DND-41 (cell line): ENCODE results near the gene GINS2.

Source experiments
- ATAC-seq: fragments of 200-7000 bp; cut with Tn5 transposase; 3 replicates; pipeline ENCODE4 v1.9.1; 2021; ENCODE audit warnings: low read depth; ENCODE audit not compliant: insufficient read depth
- DNase-seq: peaks from one replicate; pipeline ENCODE4 v3.0.0-alpha.2; 2020
- H2AFZ ChIP-seq: 2 replicates; pipeline ENCODE4 v1.6.0; 2012; ENCODE audit warnings: low read depth, low read length
- H3K27ac ChIP-seq: 2 replicates; pipeline ENCODE4 v1.5.1; 2012; ENCODE audit warnings: low read length, inconsistent platforms
- H3K27me3 ChIP-seq: fragments of 200-600 bp; sonication (generic); 2 replicates; pipeline ENCODE4 v1.6.0; 2012; ENCODE audit warnings: low read length, mild to moderate bottlenecking, inconsistent platforms; ENCODE audit not compliant: insufficient read depth, poor library complexity
- H3K36me3 ChIP-seq: 2 replicates; pipeline ENCODE4 v1.5.1; 2012; ENCODE audit warnings: low read length, inconsistent platforms; ENCODE audit not compliant: insufficient read depth
- H3K4me1 ChIP-seq: 2 replicates; pipeline ENCODE4 v1.5.1; 2012; ENCODE audit warnings: mild to moderate bottlenecking, low read length; ENCODE audit not compliant: insufficient read depth
- H3K4me2 ChIP-seq: 2 replicates; pipeline ENCODE4 v1.6.0; 2012; ENCODE audit warnings: mild to moderate bottlenecking, moderate library complexity, low read length, inconsistent platforms; ENCODE audit not compliant: insufficient read depth
- H3K4me3 ChIP-seq, 2 experiments: fragments of 200-600 bp in 1 of 2; shearing (Covaris generic) in 1 of 2; 2 replicates each; pipeline ENCODE4 v1.5.1; 2012 to 2016; ENCODE audit warnings: inconsistent platforms in 2 of 2, low read length in 2 of 2, mild to moderate bottlenecking in 2 of 2, low read depth in 1 of 2, moderate library complexity in 1 of 2
- H3K79me2 ChIP-seq: 2 replicates; pipeline ENCODE4 v1.6.0; 2012; ENCODE audit warnings: low read length, inconsistent platforms; ENCODE audit not compliant: insufficient read depth
- H3K9ac ChIP-seq: 2 replicates; pipeline ENCODE4 v1.6.0; 2012; ENCODE audit warnings: low read depth, mild to moderate bottlenecking, inconsistent platforms, low read length, moderate library complexity
- H3K9me3 ChIP-seq: 2 replicates; pipeline ENCODE4 v1.5.1; 2012; ENCODE audit warnings: low read length, moderate library complexity, mild to moderate bottlenecking, inconsistent platforms; ENCODE audit not compliant: insufficient read depth, severe bottlenecking
- H4K20me1 ChIP-seq: 2 replicates; pipeline ENCODE4 v1.6.0; 2012; ENCODE audit warnings: low read length; ENCODE audit not compliant: insufficient read depth
- CTCF ChIP-seq: IDR thresholded peaks from 2 replicates; pipeline ENCODE4 v1.5.1; 2012; ENCODE audit warnings: borderline replicate concordance, low read length, moderate library complexity, mild to moderate bottlenecking; ENCODE audit not compliant: poor library complexity, severe bottlenecking; ENCODE audit errors: extremely low read depth
- EZH2 ChIP-seq: IDR thresholded peaks from 3 replicates; pipeline ENCODE4 v1.6.1; 2012; ENCODE audit warnings: borderline replicate concordance, low read depth, mild to moderate bottlenecking, moderate library complexity, low read length, inconsistent platforms; ENCODE audit not compliant: severe bottlenecking

Gene GINS2

DNA sequence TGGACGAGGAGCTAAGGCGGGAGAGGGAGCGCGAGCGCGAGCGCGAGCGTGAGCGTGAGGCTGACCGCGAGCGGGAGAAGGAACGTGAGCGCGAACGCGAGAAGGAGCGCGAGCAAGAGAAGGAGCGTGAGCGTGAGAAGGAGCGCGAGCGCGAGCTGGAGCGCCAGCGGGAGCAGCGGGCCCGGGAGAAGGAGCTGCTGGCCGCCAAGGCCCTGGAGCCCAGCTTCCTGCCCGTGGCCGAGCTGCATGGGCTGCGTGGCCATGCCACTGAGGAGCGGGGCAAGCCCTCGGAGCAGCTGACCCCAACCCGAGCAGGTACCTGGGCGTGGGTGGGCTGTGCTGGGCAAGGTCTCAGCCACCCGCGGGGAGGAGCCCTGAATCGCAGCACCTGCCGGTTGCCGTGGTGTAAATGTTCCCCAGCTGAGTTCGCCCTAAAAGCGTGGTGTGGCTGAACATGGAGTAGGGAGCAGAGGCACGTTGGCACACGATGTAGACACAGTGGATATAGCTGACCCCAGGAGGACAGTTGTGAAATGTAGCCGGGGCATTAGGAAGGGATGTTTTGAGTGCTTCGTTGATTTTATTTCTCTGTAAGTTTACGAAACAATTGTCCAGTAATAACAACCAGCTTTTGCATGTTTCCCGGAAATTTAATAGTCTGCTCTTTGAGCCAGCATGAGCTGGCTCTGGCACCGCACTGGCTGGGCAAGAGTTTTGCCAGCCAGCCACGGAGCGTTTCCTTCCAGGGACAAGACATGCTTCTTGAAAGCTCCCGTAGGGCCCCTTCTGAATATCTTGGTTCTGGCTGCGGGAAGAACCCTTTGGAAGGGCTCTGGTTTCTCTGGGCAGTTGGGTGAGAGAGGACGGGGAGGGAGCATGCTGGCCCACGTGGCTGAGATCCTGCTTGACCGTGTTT, 32.1 kb downstream of the GINS2 start:
- H3K27me3 ChIP-seq = no peaks in the 10 kb centered on the region
- TF ChIP-seq CTCF = no peak
- no peak for TF ChIP-seq EZH2
- H3K9ac ChIP-seq = no peak overlapping the region
- no peak overlapping the region for H3K4me3 ChIP-seq
- H2AFZ ChIP-seq = no peak overlapping the region
- no peaks in the 10 kb centered on the region for H3K9me3 ChIP-seq
- DNase-seq (no peak), ATAC-seq (no peak)
- H3K27ac ChIP-seq = no peak overlapping the region
- no peaks in the 10 kb centered on the region for H3K4me1 ChIP-seq
- H3K36me3 ChIP-seq = peaks cover 90% of the 10 kb centered on the region
- 0 out of 2 replicates have a peak, but pooled peaks cover 4% of the 10 kb centered on the region for H3K79me2 ChIP-seq
- peaks cover 68% of the 10 kb centered on the region for H4K20me1 ChIP-seq
- H3K4me2 ChIP-seq = no peak overlapping the region

DNA sequence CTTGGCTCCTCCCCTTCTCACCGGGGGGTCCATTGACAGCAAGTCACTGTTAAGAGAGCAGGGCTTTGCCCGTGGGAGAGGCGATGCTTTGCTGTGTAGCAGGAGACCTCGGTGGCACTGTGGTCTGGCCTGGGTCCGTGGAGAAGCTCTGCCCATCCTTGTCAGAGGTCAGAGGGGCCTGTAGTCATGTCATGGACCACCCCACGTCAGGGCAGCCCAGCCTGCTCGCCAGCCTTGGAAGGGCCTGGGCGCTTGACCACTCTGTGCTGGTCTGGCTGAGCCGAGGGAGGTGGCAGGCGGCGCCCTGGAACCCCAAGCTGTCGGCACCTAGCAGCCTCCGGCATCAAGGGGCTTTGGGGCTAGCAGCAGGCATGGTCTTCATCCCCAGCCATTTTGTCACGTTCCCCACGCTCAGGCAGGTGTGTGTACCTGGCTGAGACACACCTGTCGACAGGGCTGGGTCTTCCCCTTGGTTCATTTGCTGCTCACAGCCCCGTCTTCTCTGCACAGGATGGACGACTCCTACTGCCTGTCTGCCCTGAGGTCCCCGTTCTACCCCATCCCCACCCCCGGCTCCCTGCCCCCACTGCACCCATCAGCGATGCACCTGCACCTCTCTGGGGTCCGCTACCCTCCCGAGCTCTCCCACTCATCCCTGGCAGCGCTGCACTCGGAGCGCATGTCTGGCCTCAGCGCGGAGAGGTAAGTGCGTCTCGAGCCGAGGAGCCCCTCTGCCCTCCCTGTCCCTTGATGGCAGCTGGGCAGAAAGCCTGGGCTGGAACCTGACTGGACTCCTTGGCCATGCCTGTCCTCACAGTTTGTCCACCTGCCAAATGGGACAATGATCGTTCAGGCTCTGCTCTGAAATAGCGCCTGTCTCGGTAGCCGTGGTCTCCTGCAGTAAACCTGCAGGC, 33.3 kb downstream of the GINS2 start:
- DNase-seq = no peak
- Histone ChIP-seq H2AFZ (no peak overlapping the region), H3K36me3 (peaks cover 83% of the 10 kb centered on the region)

More for the DNA sequence above, 33.3 kb downstream of the GINS2 start:
- Histone ChIP-seq H4K20me1 (peaks cover 74% of the 10 kb centered on the region), H3K4me3 (no peak overlapping the region), H3K4me2 (no peak overlapping the region), H3K79me2 (0 out of 2 replicates have a peak, but pooled peaks cover 4% of the 10 kb centered on the region), H3K27ac (no peak overlapping the region), H3K9ac (no peak overlapping the region), H3K4me1 (no peaks in the 10 kb centered on the region), H3K9me3 (no peaks in the 10 kb centered on the region), H3K27me3 (no peaks in the 10 kb centered on the region)
- TF ChIP-seq CTCF = no peak
- TF ChIP-seq EZH2 = no peak
- no peak for ATAC-seq
